Spleen (tissue), 11 donors: ENCODE data around the gene R3HDM1. TPM values are rescaled to one million over a fixed set of nuclear protein-coding genes. Genes with fewer than 3 reads are reported as not detected.

Source experiments
- DNase-seq: peaks from one replicate; pipeline ENCODE4 v3.0.0-alpha.2; 2020
- H3K27ac ChIP-seq, 8 donors: fragments of 200-600 bp; sonication (generic) in 7 of 8; 1 replicate in 4 of 8; 2 replicates in 4 of 8; pipeline versions ENCODE4 v1.5.0 to v1.8.0; 2016 to 2021; ENCODE audit warnings: inconsistent platforms in 4 of 8, mild to moderate bottlenecking in 4 of 8, moderate library complexity in 1 of 8
- H3K27me3 ChIP-seq, 7 donors: fragments of 200-600 bp; sonication (generic) in 6 of 7; replicated peaks in 1 of 7; 1 replicate in 4 of 7; 2 replicates in 3 of 7; pipeline versions ENCODE4 v1.5.0 to v1.8.0; 2016 to 2021; ENCODE audit warnings: inconsistent platforms in 3 of 7, mild to moderate bottlenecking in 1 of 7
- H3K36me3 ChIP-seq, 6 donors: fragments of 200-600 bp; sonication (generic) in 5 of 6; 1 replicate in 4 of 6; 2 replicates in 2 of 6; pipeline versions ENCODE4 v1.5.0 to v1.8.0; 2016 to 2021; ENCODE audit warnings: inconsistent platforms in 2 of 6
- H3K4me1 ChIP-seq, 6 donors: fragments of 200-600 bp; sonication (generic) in 5 of 6; 1 replicate in 3 of 6; 2 replicates in 3 of 6; pipeline versions ENCODE4 v1.5.0 to v1.8.0; 2016 to 2021; ENCODE audit warnings: inconsistent platforms in 3 of 6
- H3K4me3 ChIP-seq, 8 donors: fragments of 200-600 bp; sonication (generic) in 7 of 8; 1 replicate in 4 of 8; 2 replicates in 4 of 8; pipeline versions ENCODE4 v1.5.0 to v1.8.0; 2016 to 2021; ENCODE audit warnings: inconsistent platforms in 4 of 8, mild to moderate bottlenecking in 4 of 8, moderate library complexity in 2 of 8
- H3K9me3 ChIP-seq, 8 donors: fragments of 200-600 bp; sonication (generic) in 7 of 8; 1 replicate in 4 of 8; 2 replicates in 4 of 8; pipeline versions ENCODE4 v1.5.0 to v1.8.0; 2016 to 2021; ENCODE audit warnings: inconsistent platforms in 4 of 8
- POLR2A ChIP-seq, 3 donors: fragments of 450-650 bp; IDR thresholded peaks; one replicate each; pipeline ENCODE4 v1.5.1; 2017; ENCODE audit warnings: antibody characterized with exemption in 3 of 3, mild to moderate bottlenecking in 1 of 3
- POLR2AphosphoS5 ChIP-seq, 3 donors: sonication (generic); formaldehyde crosslinking; IDR thresholded peaks; one replicate each; pipeline ENCODE4 v1.5.1; 2017; ENCODE audit warnings: antibody characterized with exemption in 3 of 3
- WGBS, 5 donors: extraction: QIAGEN DNeasy Blood & Tissue Kit in 3 of 5; methylation state at CpG; one replicate each; pipeline versions ENCODE4 v1.1.5 to v1.1.7; 2013 to 2018; 5-methylcytosine and 5-hydroxymethylcytosine counted together
- intact Hi-C: fragments of 100-400 bp; cut with DNase I; formaldehyde crosslinking; loops from one replicate; pipeline ENCODE4 v1.15.0; 2023; ENCODE audit warnings: low total_unique reads
- polyA plus RNA-seq, 3 donors: library from polyadenylated mRNA; stranded (reverse); fragments of 200-250 nt; gene quantifications; one replicate each; pipeline ENCODE4 v1.2.1, GENCODE V29; 2013
- total RNA-seq, 7 donors: library from RNA; depleted of rRNA in 3 of 7; stranded (reverse); fragments of >200 nt in 3 of 7; fragmentation: NEBNext Ultra II Directional in 4 of 7; extraction: Animal tissue kit (Norgen Biotek cat#: 25700) in 4 of 7; gene quantifications; one replicate each; pipeline versions ENCODE4 v1.1.0 to v1.2.1, GENCODE V29; 2016 to 2021
- TF ChIP-seq, protein P1 (sequence below), 11 experiments: fragments of 200-600 bp in 7 of 11; fragments of 450-650 bp in 4 of 11; sonication (generic) in 4 of 11; IDR thresholded peaks in 8 of 11; conservative IDR thresholded peaks in 3 of 11; 1 replicate in 7 of 11; 2 replicates in 4 of 11; pipeline versions ENCODE4 v1.4.0 to v1.8.0; 2016 to 2021; ENCODE audit warnings: antibody characterized with exemption in 11 of 11, inconsistent platforms in 4 of 11, mild to moderate bottlenecking in 1 of 11
- donor health status: healthy with polysubstance abuse.
- donor health status: DM: no; HTN: no; CAD: no; lungs with moderate emphysema.
- donor health status: DM: no; HTN: no; CAD: no.
- donor health status: Bipolar disorder and iron deficiency.
- donor health status: healthy.
- donor health status: DM: no; HTN: no; CAD: no.
- donor health status: DM: yes; HTN: yes; CAD: no.

R3HDM1 gene
- total and polyA plus RNA-seq, 10 donors: 8.3 to 54.7 (median 30.7) TPM

- 85 to 95% (median 93%) methylated on average over 2 of the region's 2 CpGs for WGBS, 5 donors
- TF ChIP-seq POLR2A (IDR thresholded peaks at IDR 0.05): no peak
- no peak for TF ChIP-seq POLR2AphosphoS5 (IDR thresholded peaks at IDR 0.05)
- no peaks in the 10 kb centered on the region for H3K27me3 ChIP-seq
- no peaks in the 10 kb centered on the region for H3K4me1 ChIP-seq
- no peak overlapping the region for H3K4me3 ChIP-seq
- no peaks in the 10 kb centered on the region for H3K36me3 ChIP-seq
- no peaks in the 10 kb centered on the region for H3K9me3 ChIP-seq
- no peak for DNase-seq
- H3K27ac ChIP-seq: no peak overlapping the region
- intact Hi-C loops: no loop called here
Observed at GRCh38 chr2:135733045-135733444, 201.8 kb downstream of the R3HDM1 start.

DNA sequence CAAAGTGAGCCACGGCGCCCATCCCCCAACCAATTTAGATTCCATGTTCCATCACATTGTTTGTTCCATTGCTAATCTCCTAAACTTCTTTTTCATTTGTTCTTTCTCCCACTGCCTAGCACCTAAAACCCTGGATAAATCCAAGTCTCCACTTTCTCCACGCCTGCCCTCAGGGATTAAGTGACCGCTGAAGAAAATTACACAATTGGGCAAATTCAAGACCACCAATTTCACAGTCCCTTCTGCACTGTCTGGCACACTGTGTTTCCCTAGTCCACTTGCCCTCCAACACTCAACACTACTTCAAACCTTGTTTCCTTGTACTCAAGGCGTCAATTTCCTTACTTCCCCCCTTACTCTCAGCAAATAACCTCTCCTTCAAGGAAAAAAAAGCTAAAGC lies 205.3 kb downstream of the R3HDM1 start:
- no peak for TF ChIP-seq POLR2A (IDR thresholded peaks at IDR 0.05)
- TF ChIP-seq POLR2AphosphoS5 (IDR thresholded peaks at IDR 0.05): no peak
- TF ChIP-seq, protein P1, sequence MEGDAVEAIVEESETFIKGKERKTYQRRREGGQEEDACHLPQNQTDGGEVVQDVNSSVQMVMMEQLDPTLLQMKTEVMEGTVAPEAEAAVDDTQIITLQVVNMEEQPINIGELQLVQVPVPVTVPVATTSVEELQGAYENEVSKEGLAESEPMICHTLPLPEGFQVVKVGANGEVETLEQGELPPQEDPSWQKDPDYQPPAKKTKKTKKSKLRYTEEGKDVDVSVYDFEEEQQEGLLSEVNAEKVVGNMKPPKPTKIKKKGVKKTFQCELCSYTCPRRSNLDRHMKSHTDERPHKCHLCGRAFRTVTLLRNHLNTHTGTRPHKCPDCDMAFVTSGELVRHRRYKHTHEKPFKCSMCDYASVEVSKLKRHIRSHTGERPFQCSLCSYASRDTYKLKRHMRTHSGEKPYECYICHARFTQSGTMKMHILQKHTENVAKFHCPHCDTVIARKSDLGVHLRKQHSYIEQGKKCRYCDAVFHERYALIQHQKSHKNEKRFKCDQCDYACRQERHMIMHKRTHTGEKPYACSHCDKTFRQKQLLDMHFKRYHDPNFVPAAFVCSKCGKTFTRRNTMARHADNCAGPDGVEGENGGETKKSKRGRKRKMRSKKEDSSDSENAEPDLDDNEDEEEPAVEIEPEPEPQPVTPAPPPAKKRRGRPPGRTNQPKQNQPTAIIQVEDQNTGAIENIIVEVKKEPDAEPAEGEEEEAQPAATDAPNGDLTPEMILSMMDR (IDR thresholded peaks at IDR 0.05 in 8 of 11, conservative IDR thresholded peaks at IDR 0.05 in 3 of 11): no peak
- H3K36me3 ChIP-seq: no peaks in the 10 kb centered on the region
- H3K27ac ChIP-seq: no peak overlapping the region
- no peak overlapping the region for H3K4me3 ChIP-seq
- intact Hi-C loops: no loop called here
- 93 to 98% (median 95%) methylated on average over 5 of the region's 5 CpGs for WGBS, 5 donors
- H3K27me3 ChIP-seq: no peaks in the 10 kb centered on the region
- H3K4me1 ChIP-seq: peaks cover 0 to 4% (median 0%) of the 10 kb centered on the region in 6 donors
- no peaks in the 10 kb centered on the region for H3K9me3 ChIP-seq
- DNase-seq: no peak

- H3K9me3 ChIP-seq: no peaks in the 10 kb centered on the region
- 89 to 99% (median 95%) methylated on average over 3 of the region's 3 CpGs for WGBS, 5 donors
- intact Hi-C loops: loop anchor here (10.0 kb wide), 1 partner anchor 675 kb away; no protein-coding TSS in a partner anchor
- DNase-seq: no peak
- no peaks in the 10 kb centered on the region for H3K27me3 ChIP-seq
- peaks cover 22 to 32% (median 26%) of the 10 kb centered on the region in 6 donors for H3K4me1 ChIP-seq
- peaks cover 0 to 6% (median 0%) of the 10 kb centered on the region in 6 donors for H3K36me3 ChIP-seq
- no peak overlapping the region for H3K27ac ChIP-seq
- H3K4me3 ChIP-seq: no peak overlapping the region
- TF ChIP-seq, protein P1 (IDR thresholded peaks at IDR 0.05 in 8 of 11, conservative IDR thresholded peaks at IDR 0.05 in 3 of 11): no peak
- no peak for TF ChIP-seq POLR2AphosphoS5 (IDR thresholded peaks at IDR 0.05)
- no peak for TF ChIP-seq POLR2A (IDR thresholded peaks at IDR 0.05)
Observed at GRCh38 chr2:135740206-135740605, 208.9 kb downstream of the R3HDM1 start.

GRCh38 chr2:135741043-135741394 lies 209.7 kb downstream of the R3HDM1 start:
- peak overlapping the region in 2 of 8 donors; percentile 72 to 81 for H3K4me3 ChIP-seq
- TF ChIP-seq, protein P1 (IDR thresholded peaks at IDR 0.05 in 8 of 11, conservative IDR thresholded peaks at IDR 0.05 in 3 of 11): no peak
- no peak for TF ChIP-seq POLR2A (IDR thresholded peaks at IDR 0.05)
- TF ChIP-seq POLR2AphosphoS5 (IDR thresholded peaks at IDR 0.05): no peak
- H3K27me3 ChIP-seq: no peaks in the 10 kb centered on the region
- no peak for DNase-seq
- H3K27ac ChIP-seq: peak overlapping the region in 7 of 8 donors; percentile 99 to 100 (median 100)
- intact Hi-C loops: loop anchor here (10.0 kb wide), 1 partner anchor 676 kb away; no protein-coding TSS in a partner anchor
- no peaks in the 10 kb centered on the region for H3K9me3 ChIP-seq
- 84 to 87% (median 85%) methylated on average over 11 of the region's 11 CpGs for WGBS, 5 donors
- H3K36me3 ChIP-seq: peaks cover 0 to 14% (median 0%) of the 10 kb centered on the region in 6 donors
- H3K4me1 ChIP-seq: peaks cover 26 to 40% (median 28%) of the 10 kb centered on the region in 6 donors
